Activated CD4-positive, alpha-beta T cell treated with anti-CD3 and anti-CD28 coated beads for 36 hours (primary cell): ENCODE data around the gene ABHD17A. TPM values are rescaled to one million over a fixed set of nuclear protein-coding genes. Genes with fewer than 3 reads are reported as not detected.

Experiments used
- ATAC-seq: fragments of 200-7000 bp; cut with Tn5 transposase; one replicate; pipeline ENCODE4 v1.10.0; 2021; ENCODE audit warnings: mild to moderate bottlenecking, moderate library complexity
- CTCF ChIA-PET: fragments of 350-600 bp; sonication (Branson Sonifier 250); formaldehyde crosslinking; loops from one replicate; lab custom pipeline; 2021; ENCODE audit warnings: antibody characterized with exemption; lab: Charles Lee
- POLR2A ChIA-PET: fragments of 350-600 bp; sonication (Branson Sonifier 250); formaldehyde crosslinking; loops from one replicate; lab custom pipeline; 2021; ENCODE audit warnings: antibody characterized with exemption, inconsistent platforms; lab: Charles Lee
- DNase-seq: peaks from one replicate; pipeline ENCODE4 v3.0.0-alpha.2; 2020
- H3K27ac Mint-ChIP-seq: one replicate; pipeline ENCODE4 v1.8.0; 2021; ENCODE audit warnings: mixed read lengths
- H3K27me3 Mint-ChIP-seq: one replicate; pipeline ENCODE4 v1.8.0; 2021; ENCODE audit warnings: mixed read lengths
- H3K36me3 Mint-ChIP-seq: one replicate; pipeline ENCODE4 v1.8.0; 2021; ENCODE audit warnings: low read depth, mixed read lengths
- H3K4me1 Mint-ChIP-seq: one replicate; pipeline ENCODE4 v1.8.0; 2021; ENCODE audit warnings: mixed read lengths
- H3K4me3 Mint-ChIP-seq: one replicate; pipeline ENCODE4 v1.8.0; 2021; ENCODE audit warnings: mild to moderate bottlenecking, moderate library complexity, mixed read lengths
- H3K9me3 Mint-ChIP-seq: one replicate; pipeline ENCODE4 v1.8.0; 2021; ENCODE audit warnings: low read depth, mixed read lengths
- intact Hi-C, 2 experiments: fragments of 100-400 bp; cut with DNase I in 1 of 2; cut with micrococcal nuclease in 1 of 2; formaldehyde crosslinking; loops; one replicate each; pipeline versions ENCODE4 v1.14.2 to v1.15.1; 2022 to 2024; cut with DNase I, micrococcal nuclease
- total RNA-seq, 2 experiments: library from RNA; stranded (reverse); gene quantifications; one replicate each; pipeline ENCODE4 v1.2.3, GENCODE V29; 2021

ABHD17A gene
- total RNA-seq, 2 experiments from 2014 or later = 84.5 to 88.5 TPM

- CTCF ChIA-PET = no interaction called here
- intact Hi-C loops = loop anchor here in 1 of 2 experiments (2.0 to 10.0 kb wide), 2 partner anchors 361 to 787 kb away; partner anchors contain the start of genes ARHGAP45, PCSK4 and REEP6
- ATAC-seq (no peak), DNase-seq (peak; percentile 81)
- H3K27me3 Mint-ChIP-seq = no peaks in the 10 kb centered on the region
- no peaks in the 10 kb centered on the region for H3K9me3 Mint-ChIP-seq
- peak overlapping the region; percentile 26 for H3K4me3 Mint-ChIP-seq
- peak overlapping the region; percentile 19 for H3K27ac Mint-ChIP-seq
- H3K36me3 Mint-ChIP-seq = peaks cover 9% of the 10 kb centered on the region
- H3K4me1 Mint-ChIP-seq = peaks cover 58% of the 10 kb centered on the region
- POLR2A ChIA-PET = no interaction called here
These were observed 33.4 kb downstream of the ABHD17A start for GRCh38 chr19:1851654-1852580.

- Mint-ChIP-seq H3K4me1 (peaks cover 63% of the 10 kb centered on the region), H3K27me3 (no peaks in the 10 kb centered on the region)
These were observed 34.3 kb downstream of the ABHD17A start for GRCh38 chr19:1850809-1851653.

GRCh38 chr19:1849886-1850398 is 35.4 kb downstream of the ABHD17A start:
- no peak overlapping the region for H3K4me3 Mint-ChIP-seq
- H3K27ac Mint-ChIP-seq = peak overlapping the region; percentile 23
- H3K36me3 Mint-ChIP-seq = peaks cover 11% of the 10 kb centered on the region
- intact Hi-C loops = loop anchor here (2.0 to 10.0 kb wide), 2 partner anchors 13 to 785 kb away; partner anchors contain the start of genes ARHGAP45 (in 1 of the 2) and KLF16 (in 1 of the 2)
- ChIA-PET CTCF (interaction anchor here (0.8 to 1.7 kb wide), 4 partner anchors 12 to 238 kb away, joined by 3 to 9 read pairs (median 4); no protein-coding TSS in a partner anchor), POLR2A (no interaction called here)
- ATAC-seq = no peak
- no peaks in the 10 kb centered on the region for H3K9me3 Mint-ChIP-seq
- H3K4me1 Mint-ChIP-seq = peaks cover 60% of the 10 kb centered on the region
- no peaks in the 10 kb centered on the region for H3K27me3 Mint-ChIP-seq
- no peak for DNase-seq

More at GRCh38 chr19:1850809-1851653, 34.3 kb downstream of the ABHD17A start:
- H3K27ac Mint-ChIP-seq = peak overlapping the region; percentile 67
- peaks cover 9% of the 10 kb centered on the region for H3K36me3 Mint-ChIP-seq
- ATAC-seq (no peak), DNase-seq (peak; percentile 49)
- no peak overlapping the region for H3K4me3 Mint-ChIP-seq
- ChIA-PET POLR2A (no interaction called here), CTCF (interaction anchor here (1.0 kb wide), 1 partner anchor 21 kb away, joined by 4 read pairs; no protein-coding TSS in a partner anchor)
- intact Hi-C loops = loop anchor here in 1 of 2 experiments (10.0 kb wide), 1 partner anchor 786 kb away; the partner anchor contains the start of gene ARHGAP45
- H3K9me3 Mint-ChIP-seq = no peaks in the 10 kb centered on the region

GRCh38 chr19:1849132-1849474 is 36.2 kb downstream of the ABHD17A start:
- Mint-ChIP-seq H3K9me3 (no peaks in the 10 kb centered on the region), H3K4me1 (peaks cover 61% of the 10 kb centered on the region), H3K27me3 (no peaks in the 10 kb centered on the region), H3K27ac (peak overlapping the region; percentile 74), H3K4me3 (peak overlapping the region; percentile 66), H3K36me3 (peaks cover 13% of the 10 kb centered on the region)
- CTCF ChIA-PET = interaction anchor here (0.8 to 1.7 kb wide), 3 partner anchors 11 to 239 kb away, joined by 3 to 9 read pairs (median 3); no protein-coding TSS in a partner anchor
- intact Hi-C loops = loop anchor here in 1 of 2 experiments (2.0 kb wide), 1 partner anchor 14 kb away; the partner anchor contains the start of gene KLF16
- POLR2A ChIA-PET = interaction anchor here (0.6 kb wide), 2 partner anchors 333 to 1535 kb away, joined by 3 to 4 read pairs; no protein-coding TSS in a partner anchor
- DNase-seq (no peak), ATAC-seq (no peak)

- peaks cover 13% of the 10 kb centered on the region for H3K36me3 Mint-ChIP-seq
- H3K9me3 Mint-ChIP-seq = no peaks in the 10 kb centered on the region
- POLR2A ChIA-PET = interaction anchor here (0.6 kb wide), 1 partner anchor 1535 kb away, joined by 3 read pairs; no protein-coding TSS in a partner anchor
- CTCF ChIA-PET = interaction anchor here (1.0 to 1.7 kb wide), 2 partner anchors 11 to 28 kb away, joined by 3 to 9 read pairs; no protein-coding TSS in a partner anchor
- peak within 1 kb of the TSS; percentile 92 for H3K4me3 Mint-ChIP-seq
- DNase-seq (peak; percentile 98), ATAC-seq (peak; percentile 72)
- H3K27ac Mint-ChIP-seq = peak within 1 kb of the TSS; percentile 88
- intact Hi-C loops = loop anchor here (1.0 to 2.0 kb wide), 9 partner anchors 14 to 465 kb away; partner anchors contain the start of genes ADAT3 (in 1 of the 2), ATP8B3 (in 1 of the 2), CSNK1G2 (in 1 of the 2) and KLF16 (in 1 of the 2)
- H3K4me1 Mint-ChIP-seq = peaks cover 65% of the 10 kb centered on the region
- no peaks in the 10 kb centered on the region for H3K27me3 Mint-ChIP-seq
These were observed 36.7 kb downstream of the ABHD17A start, which contains the start of gene REXO1 for GRCh38 chr19:1848399-1849131. Gene REXO1, minus strand, starts transcription at chr19:1848483. Its CDS starts 125 bp downstream, at chr19:1848358.

- DNase-seq = peak; percentile 57
- ATAC-seq = peak; percentile 24
- peaks cover 60% of the 10 kb centered on the region for H3K4me1 Mint-ChIP-seq
- CTCF ChIA-PET = interaction anchor here (2.2 kb wide), 1 partner anchor 22 kb away, joined by 13 read pairs; no protein-coding TSS in a partner anchor
- no peaks in the 10 kb centered on the region for H3K27me3 Mint-ChIP-seq
- peaks cover 11% of the 10 kb centered on the region for H3K36me3 Mint-ChIP-seq
- POLR2A ChIA-PET = no interaction called here
- peak overlapping the region; percentile 88 for H3K27ac Mint-ChIP-seq
- peak overlapping the region; percentile 92 for H3K4me3 Mint-ChIP-seq
- H3K9me3 Mint-ChIP-seq = no peaks in the 10 kb centered on the region
- intact Hi-C loops = loop anchor here (1.0 to 2.0 kb wide), 9 partner anchors 15 to 465 kb away; partner anchors contain the start of genes ADAT3 (in 1 of the 2), ATP8B3 (in 1 of the 2), CSNK1G2 (in 1 of the 2) and KLF16 (in 1 of the 2)
These were observed 37.5 kb downstream of the ABHD17A start for GRCh38 chr19:1847684-1848398.

- H3K4me3 Mint-ChIP-seq = peak overlapping the region; percentile 92
- peaks cover 11% of the 10 kb centered on the region for H3K36me3 Mint-ChIP-seq
- CTCF ChIA-PET = interaction anchor here (0.6 to 2.2 kb wide), 3 partner anchors 9 to 402 kb away, joined by 3 to 13 read pairs (median 7); no protein-coding TSS in a partner anchor
- no peaks in the 10 kb centered on the region for H3K27me3 Mint-ChIP-seq
- ATAC-seq (no peak), DNase-seq (no peak)
- intact Hi-C loops = no loop called here
- POLR2A ChIA-PET = interaction anchor here (0.7 kb wide), 1 partner anchor 9 kb away, joined by 4 read pairs; no protein-coding TSS in a partner anchor
- peak overlapping the region; percentile 88 for H3K27ac Mint-ChIP-seq
- no peaks in the 10 kb centered on the region for H3K9me3 Mint-ChIP-seq
- H3K4me1 Mint-ChIP-seq = peaks cover 60% of the 10 kb centered on the region
These were observed 38.0 kb downstream of the ABHD17A start for GRCh38 chr19:1847348-1847683.

- H3K27ac Mint-ChIP-seq = peak overlapping the region; percentile 88
- DNase-seq = no peak
- peaks cover 11% of the 10 kb centered on the region for H3K36me3 Mint-ChIP-seq
- POLR2A ChIA-PET = interaction anchor here (0.7 kb wide), 1 partner anchor 10 kb away, joined by 4 read pairs; no protein-coding TSS in a partner anchor
- no peaks in the 10 kb centered on the region for H3K9me3 Mint-ChIP-seq
- ATAC-seq = no peak
- peak overlapping the region; percentile 92 for H3K4me3 Mint-ChIP-seq
- peaks cover 64% of the 10 kb centered on the region for H3K4me1 Mint-ChIP-seq
- CTCF ChIA-PET = interaction anchor here (0.6 to 2.2 kb wide), 6 partner anchors 8 to 401 kb away, joined by 3 to 13 read pairs (median 3); no protein-coding TSS in a partner anchor
- no peaks in the 10 kb centered on the region for H3K27me3 Mint-ChIP-seq
- intact Hi-C loops = no loop called here
These were observed 38.6 kb downstream of the ABHD17A start for GRCh38 chr19:1846517-1847204.

- Mint-ChIP-seq H3K36me3 (peaks cover 11% of the 10 kb centered on the region), H3K4me3 (peak overlapping the region; percentile 92), H3K27ac (no peak overlapping the region), H3K27me3 (no peaks in the 10 kb centered on the region), H3K4me1 (peaks cover 64% of the 10 kb centered on the region), H3K9me3 (no peaks in the 10 kb centered on the region)
- no peak for DNase-seq
- intact Hi-C loops = no loop called here
- no peak for ATAC-seq
- CTCF ChIA-PET = interaction anchor here (1.1 to 2.2 kb wide), 2 partner anchors 11 to 19 kb away, joined by 3 to 13 read pairs; no protein-coding TSS in a partner anchor
- POLR2A ChIA-PET = interaction anchor here (0.5 to 1.1 kb wide), 4 partner anchors 11 to 630 kb away, joined by 3 to 5 read pairs (median 4); partner anchors contain the start of gene GADD45B
These were observed 39.7 kb downstream of the ABHD17A start for GRCh38 chr19:1845642-1846041.
